Measurements from ENCODE around the gene RAD51D.
A peak's percentile ranks its signal among the peaks of the same experiment; 100 is the strongest.
"Not testable (repeated sequence)": the region's sequence is repeated elsewhere in the genome, so short reads cannot be mapped to it uniquely, and the experiment has no call there.

Gene RAD51D

DNA sequence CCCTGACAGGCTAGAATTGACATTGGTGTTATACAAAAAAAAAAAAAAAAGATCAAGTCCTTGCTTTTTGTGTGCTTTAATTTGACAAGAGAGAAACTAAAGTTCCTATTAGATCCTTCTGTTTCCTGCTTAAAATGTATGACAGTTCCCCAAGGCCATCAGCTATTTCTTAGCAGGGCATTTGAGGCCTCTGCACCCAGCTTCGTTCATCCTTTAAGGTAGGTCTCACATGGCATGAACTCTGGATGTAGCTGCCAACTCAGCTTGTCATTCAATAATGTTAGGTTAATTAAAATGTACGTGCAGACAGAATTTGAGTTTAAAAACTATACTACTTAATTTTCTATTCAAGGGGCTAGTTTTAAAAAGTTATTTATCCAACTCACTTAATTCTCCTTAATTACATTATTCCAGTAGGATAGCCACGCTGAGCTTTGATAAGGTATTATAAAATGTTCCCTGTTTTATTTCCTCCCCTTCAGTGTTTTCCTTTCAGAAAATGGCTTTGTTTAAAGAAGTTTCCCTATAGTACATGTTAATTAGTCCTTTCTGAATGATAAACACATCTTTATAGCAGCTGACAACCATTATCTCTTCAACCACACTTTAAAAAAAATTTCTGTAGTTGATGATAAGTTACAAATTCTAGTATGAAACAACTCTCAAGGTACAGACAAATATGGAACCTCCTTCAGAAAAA is 55.0 kb downstream of the RAD51D start:
- DNase-seq: no peak

GRCh38 chr17:35063514-35064223 is 56.0 kb downstream of the RAD51D start, which contains the start of gene RFFL:
RFFL (minus strand) TSS chr17:35063707; CDS start chr17:35026553, 37,154 bp downstream.
- DNase-seq: peak; percentile 38 to 99 (median 81)

DNA sequence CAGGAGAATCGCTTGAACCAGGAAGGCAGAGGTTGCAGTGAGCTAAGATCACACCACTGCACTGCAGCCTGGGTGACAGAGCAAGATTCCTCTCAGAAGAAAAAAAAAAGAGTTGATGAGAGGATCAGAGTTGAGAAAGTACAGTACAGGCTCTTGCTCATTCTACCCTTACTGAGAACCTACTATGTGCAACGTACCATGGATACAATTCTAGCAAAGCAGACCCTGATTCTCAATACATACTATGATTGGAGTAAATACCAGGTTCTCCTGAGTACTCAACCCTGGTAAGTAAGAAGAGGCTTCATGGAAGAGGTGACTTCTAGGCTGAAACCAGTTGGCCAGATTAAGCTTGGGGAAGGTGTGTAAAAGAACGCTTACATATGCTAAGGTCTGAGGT is 57.4 kb downstream of the RAD51D start:
- no peak for DNase-seq

- no peak for DNase-seq
Observed at GRCh38 chr17:35057332-35057915, 62.2 kb downstream of the RAD51D start.

DNA sequence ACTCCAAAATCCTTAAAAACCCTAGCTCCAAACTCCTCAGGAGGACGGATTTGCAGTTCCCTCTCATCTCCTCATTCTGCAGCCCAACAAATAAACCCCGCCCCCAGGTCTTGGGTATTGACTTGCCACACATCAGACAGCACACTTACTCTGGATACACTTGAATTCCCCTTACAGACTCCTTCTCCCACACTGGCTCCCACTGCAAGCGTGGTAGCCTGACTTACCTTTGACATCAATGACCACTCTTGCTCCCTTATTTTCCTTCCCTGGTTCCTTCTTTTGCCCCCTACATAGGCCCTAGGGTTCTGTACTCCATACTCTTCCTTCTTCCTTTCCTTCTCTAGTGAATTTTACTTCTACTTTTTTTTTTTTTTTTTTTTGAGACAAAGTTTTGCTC is 63.6 kb downstream of the RAD51D start:
- DNase-seq: no peak

GRCh38 chr17:35053204-35053603 is 66.5 kb downstream of the RAD51D start:
- DNase-seq: no peak

DNA sequence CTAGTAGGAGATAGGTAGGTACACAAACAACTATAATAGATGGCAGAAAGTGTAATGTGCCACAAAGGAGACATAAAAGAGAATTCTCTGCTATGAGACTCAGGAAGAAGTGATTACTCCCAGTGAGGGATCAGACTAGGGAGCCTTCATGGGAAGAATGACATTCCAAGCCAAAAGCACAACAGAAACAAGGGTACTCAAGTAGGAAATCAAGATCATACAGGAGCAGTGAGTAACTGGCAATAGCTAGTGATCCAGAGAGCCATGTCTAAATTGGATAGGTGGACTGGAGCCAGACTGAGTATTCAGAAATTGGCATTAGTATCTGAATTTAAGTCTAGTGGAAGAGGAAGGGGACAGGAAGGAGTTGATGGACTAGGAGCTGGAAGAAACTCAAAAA is 66.9 kb downstream of the RAD51D start:
- no peak for DNase-seq

DNA sequence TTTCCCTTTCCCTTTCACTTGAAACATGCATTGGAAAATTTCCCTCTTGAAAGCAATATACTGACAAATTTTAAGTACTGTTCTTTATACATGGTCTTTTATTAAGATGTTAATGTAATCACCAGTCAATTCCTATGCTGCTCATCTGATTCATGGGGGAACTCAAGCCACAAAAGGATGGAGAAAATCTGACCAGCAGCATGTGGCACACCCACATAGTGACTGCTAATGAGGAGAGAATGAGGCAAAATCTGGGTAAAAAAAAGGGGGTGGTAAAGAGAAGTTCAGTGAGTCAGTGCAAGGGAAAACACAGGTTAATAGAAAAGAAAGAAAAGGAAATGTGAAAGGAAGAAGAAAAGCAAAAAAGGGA is 67.4 kb downstream of the RAD51D start:
- DNase-seq: no peak

GRCh38 chr17:35051579-35052240 is 68.0 kb downstream of the RAD51D start:
- peak in 2 of 5 experiments; percentile 12 to 61 for DNase-seq

DNA sequence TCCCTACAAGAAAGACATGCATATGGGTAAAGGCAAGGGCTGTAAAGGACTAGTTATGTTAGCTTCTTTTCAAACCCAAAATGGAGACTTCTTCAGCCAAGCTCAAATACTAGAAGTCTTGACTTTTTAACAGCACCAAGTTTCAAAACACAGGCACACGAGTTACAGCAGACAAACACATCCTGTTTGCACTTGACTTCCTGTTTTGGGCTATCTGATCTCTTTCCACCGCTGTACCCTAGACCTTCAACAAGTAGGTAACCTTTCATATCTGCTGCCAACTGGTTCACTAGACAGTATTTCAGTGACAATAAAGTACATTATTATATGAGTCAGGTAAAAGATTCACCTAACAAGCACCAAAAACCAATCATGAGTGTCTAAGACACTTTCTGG is 68.5 kb downstream of the RAD51D start:
- peak in 3 of 5 experiments; percentile 14 to 96 (median 69) for DNase-seq

DNA sequence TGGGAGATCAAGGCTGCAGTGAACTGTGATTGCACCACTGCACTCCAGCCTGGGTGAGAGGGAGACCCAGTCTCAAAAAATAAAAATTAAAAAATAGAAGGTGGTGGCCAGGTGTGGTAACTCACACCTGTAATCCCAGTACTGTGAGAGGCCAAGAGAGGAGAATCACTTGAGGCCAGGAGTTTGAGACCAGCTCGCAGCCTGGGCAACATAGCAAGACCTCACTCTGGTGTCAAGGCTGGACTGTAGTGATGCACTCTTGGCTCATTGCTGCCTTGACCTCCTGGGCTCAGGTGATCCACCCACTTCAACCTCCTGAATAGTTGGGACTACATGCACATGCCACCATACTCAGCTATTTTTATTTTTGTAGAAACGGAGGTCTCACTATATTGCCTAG is 69.5 kb downstream of the RAD51D start:
- DNase-seq: no peak

- peak in 1 of 5 experiments; percentile 62 for DNase-seq
Observed at GRCh38 chr17:35048685-35049379, 70.8 kb downstream of the RAD51D start.

DNA sequence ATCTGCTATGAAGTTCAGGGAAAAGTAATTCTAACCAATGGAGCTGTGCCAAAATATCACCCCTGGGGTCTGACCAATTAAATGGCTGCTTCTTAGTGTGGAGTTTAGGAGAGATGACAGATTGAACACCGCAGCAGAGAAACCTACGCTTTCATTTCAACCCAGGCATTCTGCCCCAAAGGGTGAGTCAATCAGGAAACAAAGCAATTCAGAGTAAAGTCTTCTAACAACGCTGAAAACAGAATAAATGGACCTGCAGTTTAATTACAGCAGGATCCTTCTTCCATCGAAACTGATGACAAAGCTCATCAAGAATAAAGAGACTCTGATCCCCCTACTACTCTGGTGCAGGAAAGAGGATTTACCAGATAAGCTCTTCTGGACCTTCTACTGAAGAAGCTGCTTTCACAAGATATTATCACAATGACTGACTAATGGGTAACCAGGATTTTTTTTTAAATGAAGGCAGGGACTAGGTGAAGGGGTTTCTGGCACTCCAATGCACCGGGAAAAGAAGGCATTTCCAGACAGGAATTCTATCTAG is 72.8 kb downstream of the RAD51D start:
- DNase-seq: peak in 4 of 5 experiments; percentile 26 to 92 (median 51)

DNA sequence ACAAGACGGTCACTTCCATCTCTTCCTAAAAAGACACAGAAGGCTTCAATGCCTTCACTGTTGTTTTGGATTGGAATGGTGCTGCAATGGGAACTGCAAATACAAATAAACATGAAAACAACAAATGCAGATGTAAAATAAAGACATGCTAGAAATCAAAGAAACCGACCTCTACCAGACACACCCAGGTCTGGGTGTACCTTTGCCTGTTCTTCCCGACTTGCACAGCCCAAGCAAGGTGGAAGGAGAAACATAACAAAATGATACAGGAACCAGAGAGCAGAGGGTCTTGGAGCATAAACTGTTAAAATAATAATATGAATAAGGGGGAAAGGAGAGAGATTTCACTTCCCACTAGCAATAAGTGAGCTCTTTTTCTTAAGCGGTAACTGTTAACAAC is 73.4 kb downstream of the RAD51D start:
- DNase-seq: no peak

DNA sequence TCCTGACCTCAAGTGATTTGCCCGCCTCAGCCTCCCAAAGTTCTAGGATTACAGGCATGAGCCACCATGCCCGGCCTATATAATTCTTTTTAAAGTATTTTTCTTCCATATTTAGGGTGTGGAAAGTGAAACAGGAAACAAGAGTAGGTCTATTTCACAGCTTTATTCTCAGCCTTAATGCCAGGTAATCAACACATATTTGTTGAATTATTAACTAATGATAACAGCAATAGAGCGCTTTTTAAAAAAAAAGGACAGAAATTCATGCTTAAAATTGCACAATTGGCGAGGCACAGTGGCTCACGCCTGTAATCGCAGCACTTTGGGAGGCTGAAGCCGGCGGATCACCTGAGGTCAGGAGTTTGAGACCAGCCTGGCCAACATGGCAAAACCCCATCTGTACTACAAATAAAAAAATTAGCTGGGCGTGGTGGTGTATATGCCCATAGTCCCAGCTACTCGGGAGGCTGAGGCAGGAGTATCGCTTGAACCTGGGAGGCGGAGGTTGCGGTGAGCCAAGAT is 74.1 kb downstream of the RAD51D start:
- DNase-seq: not testable (repeated sequence)

DNA sequence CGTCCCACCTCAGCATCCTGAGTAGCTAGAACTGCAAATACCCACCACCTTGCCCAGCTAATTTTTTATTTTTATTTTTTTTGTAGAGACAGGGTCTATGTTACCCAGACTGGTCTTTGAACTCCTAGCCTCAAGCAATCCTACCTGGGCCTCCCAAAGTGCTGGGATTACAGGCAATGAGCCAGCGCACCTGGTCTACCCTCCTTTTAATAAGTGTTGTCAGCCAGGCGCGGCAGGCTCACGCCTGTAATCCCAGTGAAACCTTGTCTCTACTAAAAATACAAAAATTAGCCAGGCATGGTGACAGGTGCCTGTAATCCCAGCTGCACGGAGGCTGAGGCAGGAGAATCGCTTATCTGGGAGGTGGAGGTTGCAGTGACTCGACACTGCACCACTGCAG is 75.5 kb downstream of the RAD51D start:
- DNase-seq: no peak

Measured in T-helper 2 cell (primary cell).